HepG2 (cell line): Measurements from ENCODE around the gene CTBP1. TPM values are rescaled to one million over a fixed set of nuclear protein-coding genes. Genes with fewer than 3 reads are reported as not detected.
A peak's percentile ranks its signal among the peaks of the same experiment; 100 is the strongest.

Source experiments
- ATAC-seq: fragments of 200-7000 bp; cut with Tn5 transposase; 3 replicates; pipeline ENCODE4 v1.9.1; 2020; ENCODE audit warnings: mild to moderate bottlenecking, moderate library complexity
- BruUV-seq: library from RNA; stranded (reverse); fragments of 400-500 nt; replicated peaks from 2 replicates; lab custom pipeline; 2021; lab: Mats Ljungman, UMichigan
- CTCF ChIA-PET: fragments of 300-600 bp; formaldehyde crosslinking; extraction: SDS; loops from one replicate; lab custom pipeline; 2021; ENCODE audit warnings: low total read pairs, inconsistent platforms, low intra/inter-chr PET ratio; lab: Yijun Ruan, JAX
- POLR2A ChIA-PET: fragments of 350-600 bp; sonication (Branson Sonifier 250); formaldehyde crosslinking; loops from one replicate; lab custom pipeline; 2020; ENCODE audit warnings: antibody characterized with exemption, inconsistent platforms; lab: Yijun Ruan, JAX
- DNase-seq: peaks from one replicate; pipeline ENCODE4 v3.0.0-alpha.2; 2015; ENCODE audit warnings: low spot score
- FAIRE-seq: peaks from 3 replicates; lab custom pipeline; 2011; peaks lifted over from hg19 to GRCh38; lab: Jason Lieb, UNC
- H2AFZ ChIP-seq: one replicate; pipeline ENCODE4 v1.6.1; 2011; ENCODE audit warnings: low read length, inconsistent platforms
- H3K27ac ChIP-seq: fragments of 300-600 bp; 3 replicates; pipeline ENCODE4 v1.8.0; 2011; ENCODE audit warnings: mixed run types, mild to moderate bottlenecking, mixed read lengths, low read length, inconsistent platforms; ENCODE audit not compliant: insufficient read depth; ENCODE audit errors: extremely low read length
- H3K27me3 ChIP-seq, 2 experiments: fragments of 200-600 bp in 1 of 2; 2 replicates in 1 of 2; 3 replicates in 1 of 2; pipeline versions ENCODE4 v1.6.0 to v1.8.0; 2011; ENCODE audit warnings: low read length in 2 of 2, mild to moderate bottlenecking in 2 of 2, moderate library complexity in 2 of 2, inconsistent platforms in 1 of 2; ENCODE audit not compliant: insufficient read depth in 2 of 2, control insufficient read depth in 1 of 2
- H3K36me3 ChIP-seq, 2 experiments: fragments of 200-600 bp in 1 of 2; replicated peaks in 1 of 2; 2 replicates in 1 of 2; 3 replicates in 1 of 2; pipeline versions ENCODE4 v1.5.1 to v1.8.0; 2011; ENCODE audit warnings: low read length in 2 of 2, inconsistent platforms in 1 of 2; ENCODE audit not compliant: insufficient read depth in 2 of 2, control insufficient read depth in 1 of 2
- H3K4me1 ChIP-seq: 2 replicates; pipeline ENCODE4 v1.5.1; 2012; ENCODE audit warnings: low read length, inconsistent platforms; ENCODE audit not compliant: insufficient read depth
- H3K4me2 ChIP-seq: 2 replicates; pipeline ENCODE4 v1.6.0; 2011; ENCODE audit warnings: low read depth, low read length, inconsistent platforms
- H3K4me3 ChIP-seq, 3 experiments: fragments of 200-600 bp in 1 of 3; sonication (generic), shearing (Covaris generic) in 1 of 3; replicated peaks in 1 of 3; 2 replicates each; pipeline ENCODE4 v1.5.1; 2011 to 2016; ENCODE audit warnings: low read length in 3 of 3, inconsistent platforms in 2 of 3, low read depth in 2 of 3, mild to moderate bottlenecking in 2 of 3, control low read depth in 1 of 3, mixed read lengths in 1 of 3; ENCODE audit not compliant: insufficient read depth in 1 of 3
- H3K79me2 ChIP-seq: one replicate; pipeline ENCODE4 v1.6.1; 2011; ENCODE audit warnings: low read length, inconsistent platforms; ENCODE audit not compliant: insufficient read depth
- H3K9ac ChIP-seq: 2 replicates; pipeline ENCODE4 v1.6.0; 2011; ENCODE audit warnings: mild to moderate bottlenecking, low read depth, low read length, inconsistent platforms; ENCODE audit not compliant: insufficient read depth
- H3K9me3 ChIP-seq: 2 replicates; pipeline ENCODE4 v1.5.1; 2012; ENCODE audit warnings: mild to moderate bottlenecking, low read length
- H4K20me1 ChIP-seq: 2 replicates; pipeline ENCODE4 v1.6.0; 2011; ENCODE audit warnings: inconsistent platforms, mild to moderate bottlenecking, low read length, moderate library complexity; ENCODE audit not compliant: insufficient read depth
- KAT2B ChIP-seq: fragments of 150-350 bp; IDR thresholded peaks from 2 replicates; pipeline ENCODE4 v1.6.1; 2014; ENCODE audit warnings: low read depth, low read length, borderline replicate concordance
- ZNF253 ChIP-seq: sonication (generic); formaldehyde crosslinking; IDR thresholded peaks from 2 replicates; pipeline ENCODE4 v1.8.0; 2022; ENCODE audit warnings: mild to moderate bottlenecking, missing genetic modification reagents, borderline replicate concordance
- ZNF598 ChIP-seq: sonication (generic); formaldehyde crosslinking; IDR thresholded peaks from 2 replicates; pipeline ENCODE4 v1.5.1; 2020; ENCODE audit warnings: mild to moderate bottlenecking, missing genetic modification reagents, borderline replicate concordance
- ZNF768 ChIP-seq: sonication (generic); formaldehyde crosslinking; IDR thresholded peaks from 2 replicates; pipeline ENCODE4 v1.4.0; 2020; ENCODE audit warnings: missing genetic modification reagents
- WGBS: methylation state at CpG from one replicate; pipeline ENCODE4 v1.1.6; 2017; ENCODE audit warnings: low lambda C conversion rate; 5-methylcytosine and 5-hydroxymethylcytosine counted together
- in situ Hi-C: cut with HindIII; loops from 2 replicates; pipeline ENCODE4 v1.10.0; 2017; ENCODE audit warnings: low pct_unique_long_range_greater_than_20kb; ENCODE audit not compliant: extremely low pct_ligation_motif_present
- intact Hi-C: fragments of 100-400 bp; cut with micrococcal nuclease; formaldehyde crosslinking; loops from one replicate; pipeline ENCODE4 v1.10.0; 2022; ENCODE audit not compliant: unreplicated experiment
- polyA plus RNA-seq, 8 experiments: library from polyadenylated mRNA; depleted of rRNA in 3 of 8; stranded (reverse) in 7 of 8; unstranded in 1 of 8; fragments of >200 nt; fragmentation: Illumina TruSeq in 4 of 8; extraction: Trizol in 4 of 8; gene quantifications; 2 replicates each; pipeline versions ENCODE4 v1.2.1 to v1.2.3, GENCODE V29; 2011 to 2016; ENCODE audit warnings: low read depth in 4 of 8, missing spikeins in 1 of 8, mixed read lengths in 1 of 8; ENCODE audit not compliant: insufficient read depth in 1 of 8
- total RNA-seq, 5 experiments: library from RNA; depleted of rRNA; stranded (reverse); fragments of >200 nt; fragmentation: Illumina TruSeq; extraction: Trizol; gene quantifications; 2 replicates each; pipeline ENCODE4 v1.2.3, GENCODE V29; 2016; ENCODE audit warnings: low read depth in 1 of 5
- TF ChIP-seq, protein P1 (sequence below): sonication (generic); formaldehyde crosslinking; IDR thresholded peaks from 2 replicates; pipeline ENCODE4 v1.4.0; 2020; ENCODE audit warnings: missing genetic modification reagents; ENCODE audit errors: not compliant biosample characterization
- TF ChIP-seq, protein P2 (sequence below): fragments of 450-650 bp; IDR thresholded peaks from 2 replicates; pipeline ENCODE4 v1.6.1; 2016
- TF ChIP-seq, protein P3 (sequence below): IDR thresholded peaks from 2 replicates; pipeline ENCODE4 v1.6.1; 2016
- TF ChIP-seq, protein P4 (sequence below), 2 experiments: sonication (generic) in 1 of 2; formaldehyde crosslinking in 1 of 2; IDR thresholded peaks; 2 replicates each; pipeline versions ENCODE4 v1.4.0 to v1.6.1; 2016 to 2020; ENCODE audit warnings: borderline replicate concordance in 1 of 2, low read depth in 1 of 2, mild to moderate bottlenecking in 1 of 2, missing genetic modification reagents in 1 of 2

Gene CTBP1
- total and polyA plus RNA-seq, 2 of the 13 experiments (the other 11 are each of a cell fraction or from before 2014, with no cell fraction given): 78.5 to 112 TPM

DNA sequence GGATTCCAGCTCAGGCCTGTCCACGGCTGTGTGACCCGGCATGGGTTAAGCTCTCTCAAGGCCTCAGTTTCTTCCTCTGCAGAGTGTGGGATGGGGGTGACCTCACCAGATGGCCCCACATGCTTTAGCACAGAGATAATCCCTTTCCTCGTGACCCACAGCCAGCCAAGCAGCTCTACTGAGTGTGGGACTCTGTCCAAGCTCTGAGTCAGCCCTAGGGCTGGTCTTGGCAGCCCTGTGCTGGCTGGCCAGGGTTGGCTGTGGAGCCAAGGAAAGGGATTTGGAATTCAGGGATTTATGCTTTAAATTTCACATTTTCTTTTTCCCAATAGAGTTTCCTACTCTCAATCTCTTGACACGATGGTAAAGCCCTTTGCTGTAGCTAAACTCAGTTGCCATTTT lies 56.8 kb downstream of the CTBP1 start (continued):
- TF ChIP-seq KAT2B (no peak), ZNF768 (peak; percentile 74), ZNF253 (CRISPR knock-in tag) (no peak)
- TF ChIP-seq, protein P1, sequence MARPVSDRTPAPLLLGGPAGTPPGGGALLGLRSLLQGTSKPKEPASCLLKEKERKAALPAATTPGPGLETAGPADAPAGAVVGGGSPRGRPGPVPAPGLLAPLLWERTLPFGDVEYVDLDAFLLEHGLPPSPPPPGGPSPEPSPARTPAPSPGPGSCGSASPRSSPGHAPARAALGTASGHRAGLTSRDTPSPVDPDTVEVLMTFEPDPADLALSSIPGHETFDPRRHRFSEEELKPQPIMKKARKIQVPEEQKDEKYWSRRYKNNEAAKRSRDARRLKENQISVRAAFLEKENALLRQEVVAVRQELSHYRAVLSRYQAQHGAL (CRISPR knock-in tag): no peak
- TF ChIP-seq, protein P2, sequence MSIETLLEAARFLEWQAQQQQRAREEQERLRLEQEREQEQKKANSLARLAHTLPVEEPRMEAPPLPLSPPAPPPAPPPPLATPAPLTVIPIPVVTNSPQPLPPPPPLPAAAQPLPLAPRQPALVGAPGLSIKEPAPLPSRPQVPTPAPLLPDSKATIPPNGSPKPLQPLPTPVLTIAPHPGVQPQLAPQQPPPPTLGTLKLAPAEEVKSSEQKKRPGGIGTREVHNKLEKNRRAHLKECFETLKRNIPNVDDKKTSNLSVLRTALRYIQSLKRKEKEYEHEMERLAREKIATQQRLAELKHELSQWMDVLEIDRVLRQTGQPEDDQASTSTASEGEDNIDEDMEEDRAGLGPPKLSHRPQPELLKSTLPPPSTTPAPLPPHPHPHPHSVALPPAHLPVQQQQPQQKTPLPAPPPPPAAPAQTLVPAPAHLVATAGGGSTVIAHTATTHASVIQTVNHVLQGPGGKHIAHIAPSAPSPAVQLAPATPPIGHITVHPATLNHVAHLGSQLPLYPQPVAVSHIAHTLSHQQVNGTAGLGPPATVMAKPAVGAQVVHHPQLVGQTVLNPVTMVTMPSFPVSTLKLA: 0 out of 2 replicates have a peak, but pooled peaks have one; percentile 4
- TF ChIP-seq, protein P3, sequence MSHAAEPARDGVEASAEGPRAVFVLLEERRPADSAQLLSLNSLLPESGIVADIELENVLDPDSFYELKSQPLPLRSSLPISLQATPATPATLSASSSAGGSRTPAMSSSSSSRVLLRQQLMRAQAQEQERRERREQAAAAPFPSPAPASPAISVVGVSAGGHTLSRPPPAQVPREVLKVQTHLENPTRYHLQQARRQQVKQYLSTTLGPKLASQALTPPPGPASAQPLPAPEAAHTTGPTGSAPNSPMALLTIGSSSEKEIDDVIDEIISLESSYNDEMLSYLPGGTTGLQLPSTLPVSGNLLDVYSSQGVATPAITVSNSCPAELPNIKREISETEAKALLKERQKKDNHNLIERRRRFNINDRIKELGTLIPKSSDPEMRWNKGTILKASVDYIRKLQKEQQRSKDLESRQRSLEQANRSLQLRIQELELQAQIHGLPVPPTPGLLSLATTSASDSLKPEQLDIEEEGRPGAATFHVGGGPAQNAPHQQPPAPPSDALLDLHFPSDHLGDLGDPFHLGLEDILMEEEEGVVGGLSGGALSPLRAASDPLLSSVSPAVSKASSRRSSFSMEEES (CRISPR knock-in tag): peak; percentile 55; the same call in 1 of the 2 replicates
- TF ChIP-seq, all 625 proteins: peak for 8

DNA sequence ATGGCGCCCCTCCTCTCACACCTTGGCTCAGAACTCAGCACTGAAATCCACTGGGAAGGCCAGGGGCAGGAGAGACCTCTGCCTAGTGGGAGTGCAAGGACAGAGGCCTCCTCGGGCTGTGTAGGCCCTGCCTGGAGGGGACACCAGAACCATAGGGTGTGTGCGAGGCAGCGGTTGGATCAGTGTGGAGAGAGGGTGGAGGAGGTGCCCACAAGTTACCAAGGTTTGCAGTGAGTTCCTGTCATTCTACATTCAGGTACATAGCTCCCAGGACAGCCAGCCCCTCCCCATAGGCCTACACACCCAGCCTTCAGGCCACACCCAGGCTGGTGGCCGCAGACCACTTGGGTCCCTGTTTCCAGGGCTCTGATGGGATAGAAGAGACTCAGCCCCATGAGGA lies 57.3 kb downstream of the CTBP1 start:
- Histone ChIP-seq H3K27me3 (no peaks in the 10 kb centered on the region), H4K20me1 (no peaks in the 10 kb centered on the region), H3K4me3 (no peak overlapping the region), H3K4me2 (0 out of 2 replicates have a peak overlapping the region, but pooled peaks have one; percentile 36), H3K9ac (no peak overlapping the region), H3K27ac (no peak overlapping the region), H3K36me3 (no peaks in the 10 kb centered on the region), H3K4me1 (peaks cover 15% of the 10 kb centered on the region), H3K9me3 (no peaks in the 10 kb centered on the region), H3K79me2 (no peaks in the 10 kb centered on the region), H2AFZ (no peak overlapping the region)
- TF ChIP-seq ZNF598 (CRISPR knock-in tag): 0 out of 2 replicates have a peak, but pooled peaks have one; percentile 41
- TF ChIP-seq, protein P4, sequence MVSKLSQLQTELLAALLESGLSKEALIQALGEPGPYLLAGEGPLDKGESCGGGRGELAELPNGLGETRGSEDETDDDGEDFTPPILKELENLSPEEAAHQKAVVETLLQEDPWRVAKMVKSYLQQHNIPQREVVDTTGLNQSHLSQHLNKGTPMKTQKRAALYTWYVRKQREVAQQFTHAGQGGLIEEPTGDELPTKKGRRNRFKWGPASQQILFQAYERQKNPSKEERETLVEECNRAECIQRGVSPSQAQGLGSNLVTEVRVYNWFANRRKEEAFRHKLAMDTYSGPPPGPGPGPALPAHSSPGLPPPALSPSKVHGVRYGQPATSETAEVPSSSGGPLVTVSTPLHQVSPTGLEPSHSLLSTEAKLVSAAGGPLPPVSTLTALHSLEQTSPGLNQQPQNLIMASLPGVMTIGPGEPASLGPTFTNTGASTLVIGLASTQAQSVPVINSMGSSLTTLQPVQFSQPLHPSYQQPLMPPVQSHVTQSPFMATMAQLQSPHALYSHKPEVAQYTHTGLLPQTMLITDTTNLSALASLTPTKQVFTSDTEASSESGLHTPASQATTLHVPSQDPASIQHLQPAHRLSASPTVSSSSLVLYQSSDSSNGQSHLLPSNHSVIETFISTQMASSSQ (IDR thresholded peaks at IDR 0.05; ENCODE audit: low read depth): no peak
- TF ChIP-seq, protein P4 (CRISPR knock-in tag; IDR thresholded peaks at IDR 0.05; ENCODE audit: borderline replicate concordance): no peak
- in situ Hi-C loops (no loop called here), intact Hi-C loops (no loop called here)
- no TSS peak for BruUV-seq
- ATAC-seq (peak; percentile 17), DNase-seq (no peak), FAIRE-seq (no peak)
- ChIA-PET POLR2A (interaction anchor here (1.0 to 2.2 kb wide), 4 partner anchors 12 to 20 kb away, joined by 3 to 15 read pairs (median 11); partner anchors contain the start of gene SPON2), CTCF (no interaction called here)
- WGBS: 67% methylated on average over 4 of the region's 5 CpGs
